ENCODE data around the gene ITIH5.

Gene ITIH5

DNA sequence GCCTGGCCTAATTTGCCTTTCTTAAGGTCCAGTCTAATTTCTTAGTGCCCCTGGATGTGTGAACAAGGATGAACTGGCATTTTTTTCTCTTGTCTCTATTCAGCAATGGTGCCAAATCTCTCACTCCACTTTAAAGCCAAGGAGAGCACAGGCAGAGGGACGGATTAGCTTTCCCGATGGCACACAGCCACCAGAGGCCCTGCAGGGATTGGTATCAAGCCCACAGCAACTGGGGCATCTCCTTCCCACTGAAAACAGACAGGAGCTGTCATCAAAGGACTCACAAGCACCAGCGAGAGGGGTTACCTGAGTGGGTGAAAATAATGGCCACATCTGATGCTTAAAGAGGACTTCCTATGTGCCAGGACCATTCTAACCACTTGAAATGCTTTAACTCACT is 83.1 kb downstream of the ITIH5 start:
- no peak for DNase-seq (ENCODE audit: low read depth)

DNA sequence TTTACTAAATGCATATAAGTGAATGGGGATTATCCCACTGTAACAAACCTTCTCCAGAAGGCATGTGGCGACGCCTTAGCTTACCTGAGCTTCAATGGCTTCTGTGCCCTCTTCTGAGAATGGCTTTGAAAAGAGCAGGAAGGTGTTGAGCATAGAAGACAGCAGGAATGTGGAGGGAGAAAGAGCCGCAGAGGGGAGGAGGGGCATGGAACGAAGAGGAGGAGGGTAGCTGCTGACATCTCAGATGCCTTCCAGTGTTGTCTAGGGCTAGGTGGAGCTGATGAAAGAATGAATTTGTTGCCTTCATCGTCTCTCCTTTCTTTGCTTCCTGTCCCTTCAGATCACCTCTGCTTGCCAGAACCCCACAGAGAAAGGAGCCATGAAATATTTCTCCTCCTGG is 86.2 kb downstream of the ITIH5 start:
- DNase-seq (ENCODE audit: low read depth) = no peak

DNA sequence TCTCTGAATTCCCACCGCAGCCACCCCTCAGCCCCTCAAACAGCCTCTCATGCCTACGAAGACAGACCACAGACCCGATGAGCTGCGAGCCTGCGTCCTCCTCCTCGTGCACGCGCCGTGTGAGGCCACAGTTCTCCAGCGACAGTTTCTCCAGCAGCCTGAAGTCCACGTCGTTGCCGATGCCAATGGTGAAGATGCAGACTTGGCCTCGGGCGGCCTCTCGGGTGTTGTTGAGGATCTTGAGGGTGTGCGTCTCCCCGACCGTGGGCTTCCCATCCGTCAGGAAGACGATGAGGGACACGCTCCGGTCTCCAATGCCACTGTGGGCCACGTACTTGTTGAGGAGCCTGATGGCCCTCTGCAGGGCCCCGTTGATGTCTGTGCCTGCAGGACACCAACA is 87.1 kb downstream of the ITIH5 start:
- DNase-seq (ENCODE audit: low read depth) = no peak

DNA sequence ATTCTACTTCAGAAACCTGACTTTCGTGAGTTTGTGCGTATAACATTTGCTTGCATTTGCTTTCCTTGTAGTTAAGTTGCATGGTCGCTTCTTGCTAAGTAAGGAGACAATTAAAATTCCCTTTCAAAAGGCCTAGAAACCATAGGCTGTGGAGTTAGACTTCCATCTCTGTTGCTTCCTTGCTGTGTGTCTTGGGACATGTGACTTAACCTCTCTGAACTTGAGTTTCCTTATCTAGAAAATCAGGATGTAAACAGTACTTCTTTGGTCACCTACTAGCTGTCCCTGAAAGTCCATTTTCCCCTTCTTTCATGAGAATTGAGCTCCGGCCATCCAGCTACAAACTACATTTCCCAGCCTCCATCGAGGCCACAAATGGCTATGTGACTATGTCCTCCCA is 89.2 kb downstream of the ITIH5 start:
- DNase-seq (ENCODE audit: low read depth) = no peak

DNA sequence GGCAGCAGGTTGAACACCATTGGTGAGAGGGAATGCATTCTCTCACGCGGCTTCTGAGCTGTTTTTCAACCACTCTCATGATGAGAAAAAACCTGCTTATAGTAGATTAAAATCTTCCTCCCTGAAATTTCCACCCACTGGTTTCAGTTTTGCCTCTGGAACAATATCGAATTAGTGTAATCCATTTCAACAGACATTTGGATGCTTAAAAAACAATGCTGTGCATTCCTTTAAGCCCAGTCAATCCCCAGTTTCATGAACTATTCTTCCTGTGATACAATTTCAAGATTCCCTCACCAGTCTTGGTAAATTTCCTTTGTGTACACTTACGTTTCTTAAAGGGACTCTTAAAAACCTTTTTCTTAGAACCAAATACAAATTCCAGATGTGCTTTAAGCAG is 89.6 kb downstream of the ITIH5 start:
- no peak for DNase-seq (ENCODE audit: low read depth)

DNA sequence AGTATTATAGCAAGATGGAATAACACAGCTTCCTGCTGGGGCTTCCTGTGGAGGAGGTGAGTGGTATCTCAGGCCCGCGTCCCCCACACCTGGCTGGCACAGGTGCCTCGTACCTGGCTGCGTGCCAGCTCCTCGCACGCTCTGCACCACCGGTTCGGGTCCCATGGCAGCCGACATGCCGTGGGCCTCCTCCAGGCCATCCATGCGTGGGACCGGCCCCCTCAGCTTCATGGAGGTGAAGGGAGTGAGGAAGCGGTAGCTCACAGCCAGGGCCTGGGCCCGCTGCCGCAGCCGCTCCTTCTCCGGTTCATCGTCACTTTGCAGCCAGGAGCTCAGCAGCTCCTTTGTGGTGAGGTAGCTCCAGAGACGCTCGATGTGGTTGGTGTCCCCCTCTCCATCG is 90.4 kb downstream of the ITIH5 start:
- no peak for DNase-seq (ENCODE audit: low read depth)

DNA sequence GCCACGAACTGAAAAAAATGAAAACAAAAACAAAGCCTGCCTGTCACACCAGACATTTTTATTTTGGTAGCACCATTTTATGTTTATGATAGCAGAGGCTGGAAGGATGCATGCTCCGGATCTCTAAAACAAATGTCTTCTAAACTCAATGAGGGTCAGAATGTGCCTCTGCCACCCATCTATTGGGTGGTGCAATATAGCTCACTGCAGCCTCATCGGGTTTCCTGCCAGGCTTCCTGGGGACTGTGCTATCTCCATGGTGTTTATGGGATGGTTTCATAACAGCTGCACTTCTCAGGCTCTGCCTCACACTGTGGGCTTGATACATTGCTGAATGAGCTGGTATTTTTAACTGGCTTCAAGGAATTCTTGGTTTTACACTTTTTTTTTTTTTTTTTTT is 94.4 kb downstream of the ITIH5 start:
- DNase-seq (ENCODE audit: low read depth) = no peak

DNA sequence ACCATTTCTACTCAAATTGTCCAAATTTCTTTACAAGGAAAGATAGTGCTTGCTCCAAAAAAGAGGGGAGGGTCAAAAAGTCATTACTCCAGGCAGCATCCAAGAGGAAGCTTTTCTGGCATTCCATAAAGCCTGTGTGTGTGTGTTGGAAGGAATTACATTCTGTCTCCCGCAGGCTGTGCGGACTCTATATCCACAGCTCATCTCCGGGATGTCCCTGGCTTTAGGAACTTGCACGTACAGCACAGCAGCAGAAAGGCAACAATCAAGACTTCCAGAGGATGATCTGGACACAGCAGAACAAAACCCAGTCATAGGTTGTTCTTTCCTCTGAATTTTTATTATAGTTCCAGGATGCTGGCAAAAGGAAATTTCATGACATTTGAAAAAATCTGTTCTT is 94.8 kb downstream of the ITIH5 start:
- DNase-seq (ENCODE audit: low read depth) = no peak

DNA sequence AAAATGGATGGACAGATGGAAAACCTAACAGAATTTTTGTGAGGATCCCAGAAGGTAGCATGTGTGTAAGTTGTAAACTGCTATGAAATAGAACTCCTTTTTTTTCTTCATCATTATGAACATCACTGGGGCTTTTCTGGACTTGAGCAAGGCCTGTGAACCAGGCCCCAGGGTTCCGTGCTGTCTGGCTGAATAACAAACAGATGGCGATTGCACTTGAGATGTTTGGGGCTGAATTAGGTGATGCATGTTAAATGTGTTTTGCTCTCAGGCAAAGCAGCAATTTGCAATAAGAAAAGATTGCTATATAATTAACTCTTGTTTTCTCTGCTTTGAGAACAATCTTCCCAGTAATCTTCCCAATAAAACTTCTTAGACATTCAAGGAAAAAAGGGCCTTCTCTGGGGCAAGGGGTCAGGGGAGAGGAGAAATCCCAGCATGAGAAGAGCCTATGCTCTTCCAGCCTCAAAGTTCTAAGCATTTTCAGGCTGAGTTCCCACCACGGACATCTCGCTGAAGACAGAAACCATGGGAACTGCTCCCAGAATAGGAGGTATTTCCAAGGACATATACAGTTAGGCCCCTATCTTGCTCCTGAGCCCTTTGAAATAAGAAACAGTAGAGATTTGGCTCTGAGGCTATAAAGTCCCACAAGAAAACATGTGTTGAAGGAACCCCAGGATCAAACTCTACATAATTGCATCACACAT is 98.7 kb downstream of the ITIH5 start:
- no peak for DNase-seq (ENCODE audit: low read depth)

DNA sequence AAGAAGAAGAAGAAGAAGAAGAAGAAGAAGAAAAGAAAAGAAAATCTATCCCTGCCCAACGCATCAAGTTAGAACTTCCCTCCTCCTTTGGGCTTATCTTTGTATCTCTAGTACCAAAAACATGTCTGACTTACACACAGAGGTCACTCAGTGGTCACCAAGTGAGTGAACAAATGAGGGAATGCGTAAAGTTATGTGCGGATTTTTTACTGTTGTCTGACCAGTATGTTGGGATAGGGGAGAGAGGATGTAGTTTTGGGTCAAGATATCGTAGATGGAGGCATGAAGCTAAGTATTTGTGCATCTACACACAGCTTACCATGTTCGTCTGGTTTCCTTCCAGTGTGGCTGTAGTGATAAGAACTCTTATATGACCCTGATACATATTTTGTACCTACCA is 99.9 kb downstream of the ITIH5 start:
- no peak for DNase-seq (ENCODE audit: low read depth)

DNA sequence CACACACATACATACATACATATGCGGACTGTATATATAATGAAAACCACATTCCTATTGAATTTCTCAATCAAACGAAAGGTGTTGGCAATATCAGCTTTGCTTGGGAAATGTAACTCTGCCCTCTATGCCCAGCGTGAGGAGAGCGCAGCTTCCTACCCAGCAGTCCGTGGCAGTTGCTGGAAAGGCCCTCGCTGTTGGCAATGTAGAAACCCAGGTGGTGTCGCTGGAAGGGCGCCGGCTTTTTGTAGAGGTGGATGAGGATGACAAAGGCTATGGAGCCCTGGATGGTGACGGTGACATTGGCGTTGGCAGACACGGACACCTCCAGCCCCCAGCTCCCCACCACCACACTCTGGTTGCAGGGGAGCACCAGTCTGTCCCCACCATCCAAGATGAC is 100.9 kb downstream of the ITIH5 start:
- DNase-seq (ENCODE audit: low read depth) = no peak

DNA sequence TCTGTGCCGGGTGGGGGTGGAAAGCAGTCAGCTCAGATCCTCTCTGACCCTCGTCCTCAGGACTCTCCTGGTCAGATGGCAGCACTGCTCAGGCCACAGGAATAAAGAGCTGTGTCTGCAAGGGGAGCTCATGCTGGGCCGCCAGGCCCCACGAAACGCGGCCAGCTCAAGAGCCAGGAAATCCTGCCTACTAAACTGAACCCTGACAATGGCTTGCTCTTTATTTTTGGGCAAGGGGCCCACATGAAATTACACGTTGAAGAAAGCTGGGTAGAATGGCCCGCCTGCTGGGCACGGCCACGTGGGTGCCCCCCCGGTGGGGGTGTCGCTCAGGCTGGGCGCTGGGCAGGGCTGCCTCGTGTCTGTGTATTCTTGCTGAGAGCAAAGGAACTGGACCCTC is 103.0 kb downstream of the ITIH5 start:
- DNase-seq (ENCODE audit: low read depth) = no peak

DNA sequence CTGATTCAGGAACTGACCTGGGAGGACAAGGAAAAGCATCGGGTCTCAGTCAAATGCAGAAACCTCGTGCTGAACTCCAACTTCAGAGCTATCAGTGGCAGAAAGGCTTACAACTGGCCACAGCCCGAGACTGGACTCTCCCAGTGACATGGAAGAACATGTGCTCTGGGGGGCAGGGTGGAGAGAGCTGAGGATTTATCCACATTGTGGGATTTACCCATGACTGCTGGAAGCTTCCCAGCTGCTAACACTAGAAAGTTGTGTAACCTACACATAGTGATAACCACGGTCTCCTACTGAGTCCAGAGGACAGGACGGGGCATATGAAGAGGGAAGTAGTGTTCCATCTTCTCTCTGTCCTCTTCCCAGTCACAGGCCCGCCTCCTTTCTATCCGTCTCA is 103.4 kb downstream of the ITIH5 start:
- DNase-seq (ENCODE audit: low read depth) = no peak

DNA sequence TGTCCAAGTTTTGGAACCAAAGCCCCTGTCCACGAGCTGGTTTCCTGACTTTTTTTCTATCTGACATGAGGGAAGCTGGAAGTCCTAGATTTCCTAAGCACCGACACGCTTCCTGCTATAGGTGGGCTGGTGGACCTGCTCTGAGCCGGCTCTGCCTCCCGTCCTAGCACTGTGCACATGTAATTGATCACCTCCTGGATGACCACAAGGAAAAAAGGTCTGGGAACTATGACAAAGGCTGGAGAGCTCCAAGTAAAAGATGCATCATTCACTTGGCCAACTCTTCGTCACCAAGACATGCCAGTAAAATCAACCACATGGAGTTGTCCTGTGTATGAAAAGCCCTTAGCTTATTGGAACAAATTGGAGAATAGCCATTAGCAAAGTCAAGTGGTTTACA is 104.8 kb downstream of the ITIH5 start:
- DNase-seq (ENCODE audit: low read depth) = no peak

DNA sequence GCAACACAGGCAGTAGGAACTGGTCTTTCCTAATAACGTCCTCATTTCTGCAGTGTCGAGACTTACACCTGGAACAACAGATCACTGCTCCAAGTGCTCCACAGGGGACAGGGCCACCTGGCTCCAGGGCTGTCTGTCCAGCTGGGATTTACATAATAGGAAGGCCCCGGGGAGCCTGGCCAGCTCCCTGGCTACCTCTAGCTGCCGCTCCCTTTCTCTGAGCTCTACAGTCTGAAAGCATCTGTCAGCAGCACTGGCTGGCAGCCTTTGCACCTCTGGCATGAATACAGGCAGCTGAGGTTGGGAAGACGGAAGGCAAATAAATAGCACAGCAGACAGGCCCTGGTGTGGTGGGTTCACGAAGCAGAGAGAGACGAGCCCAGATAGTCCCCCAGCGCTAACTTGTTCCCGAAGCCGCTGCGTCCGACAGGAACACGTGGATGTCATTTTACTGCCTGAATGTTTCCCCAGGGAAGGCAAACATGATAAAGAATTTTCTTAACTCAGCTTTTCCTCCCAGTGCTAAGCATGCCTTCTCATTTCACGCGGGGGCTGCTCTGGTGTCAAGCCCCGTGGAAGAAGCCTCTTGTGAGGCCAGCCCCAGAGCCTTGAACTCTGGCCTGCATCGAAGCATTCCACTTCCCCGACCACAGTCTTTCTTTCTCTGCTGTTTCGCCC is 105.4 kb downstream of the ITIH5 start:
- DNase-seq (ENCODE audit: low read depth) = no peak

DNA sequence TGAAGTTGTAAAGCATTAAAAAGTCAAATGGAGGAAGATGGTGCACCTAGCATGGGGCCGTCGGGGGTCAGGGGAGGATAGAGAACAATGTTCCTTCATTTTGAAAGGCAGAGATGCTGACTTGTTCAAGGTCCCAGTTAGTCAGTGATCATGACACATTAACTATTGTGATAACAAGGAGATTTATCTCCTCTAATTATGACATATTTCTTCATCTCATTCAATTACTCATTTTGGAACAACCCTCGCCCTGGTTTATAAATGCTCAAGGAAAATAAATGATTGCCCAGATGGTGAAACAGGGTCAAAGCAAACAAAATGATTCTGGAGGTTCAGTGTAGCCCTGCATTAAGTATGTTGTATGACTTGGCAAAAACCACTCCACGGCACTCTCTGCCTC is 106.2 kb downstream of the ITIH5 start:
- no peak for DNase-seq (ENCODE audit: low read depth)

DNA sequence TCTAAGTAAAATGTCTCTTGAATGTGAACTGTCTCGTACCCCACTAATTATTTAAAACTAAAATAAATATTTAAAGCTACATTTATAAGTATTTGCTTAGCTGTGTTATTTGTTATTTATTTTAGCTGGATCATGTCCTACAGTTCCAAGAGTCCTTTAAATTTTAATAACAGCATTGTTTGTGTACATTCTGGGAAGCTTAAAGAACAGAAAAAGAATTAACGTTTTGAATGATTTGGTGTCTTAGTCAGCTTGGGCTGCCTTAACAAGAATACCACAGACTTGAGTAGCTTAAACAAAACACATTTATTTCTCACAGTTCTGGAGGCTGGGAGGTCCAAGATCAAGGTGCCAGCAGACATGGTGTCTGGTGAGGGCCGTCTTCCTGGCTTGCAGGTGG is 107.4 kb downstream of the ITIH5 start:
- no peak for DNase-seq (ENCODE audit: low read depth)

DNA sequence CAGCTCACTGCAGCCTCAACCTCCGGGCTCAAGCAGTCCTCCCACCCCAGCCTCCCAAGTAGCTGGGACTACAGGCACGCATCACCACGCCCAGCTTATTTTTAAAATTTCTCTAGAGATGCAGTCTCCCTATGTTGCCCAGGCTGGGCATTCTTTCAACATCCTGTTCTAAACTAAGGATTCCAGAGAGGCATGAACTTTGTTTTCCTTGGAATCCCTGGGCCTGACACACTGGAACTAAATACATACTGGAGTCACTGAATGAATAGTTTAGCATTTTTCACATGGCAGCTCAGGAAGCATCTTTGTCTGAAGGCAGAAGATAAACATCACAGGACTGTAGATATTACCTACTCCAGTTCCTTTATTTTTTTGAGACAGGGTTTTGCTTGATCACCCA is 108.7 kb downstream of the ITIH5 start:
- no peak for DNase-seq (ENCODE audit: low read depth)

DNA sequence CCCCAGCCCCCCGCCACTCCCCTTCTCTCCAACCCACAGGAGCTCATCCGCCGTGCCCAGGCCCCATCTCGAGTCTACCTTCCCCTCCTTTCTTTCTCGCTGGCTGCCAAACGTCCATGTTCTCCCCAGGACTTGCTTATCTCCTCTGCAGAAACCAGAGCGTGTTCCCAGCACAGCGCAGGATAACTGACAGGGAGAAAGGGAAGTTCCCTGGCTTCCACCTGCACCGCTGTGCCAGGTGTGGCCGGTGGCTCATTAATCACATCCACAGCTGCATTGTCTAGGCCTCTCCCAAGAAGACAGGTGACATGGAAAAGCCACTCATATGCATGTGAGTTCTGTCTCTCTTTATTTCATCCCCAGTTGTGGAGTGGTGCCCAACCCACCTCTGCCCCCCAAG is 113.2 kb downstream of the ITIH5 start:
- DNase-seq (ENCODE audit: low read depth) = no peak

DNA sequence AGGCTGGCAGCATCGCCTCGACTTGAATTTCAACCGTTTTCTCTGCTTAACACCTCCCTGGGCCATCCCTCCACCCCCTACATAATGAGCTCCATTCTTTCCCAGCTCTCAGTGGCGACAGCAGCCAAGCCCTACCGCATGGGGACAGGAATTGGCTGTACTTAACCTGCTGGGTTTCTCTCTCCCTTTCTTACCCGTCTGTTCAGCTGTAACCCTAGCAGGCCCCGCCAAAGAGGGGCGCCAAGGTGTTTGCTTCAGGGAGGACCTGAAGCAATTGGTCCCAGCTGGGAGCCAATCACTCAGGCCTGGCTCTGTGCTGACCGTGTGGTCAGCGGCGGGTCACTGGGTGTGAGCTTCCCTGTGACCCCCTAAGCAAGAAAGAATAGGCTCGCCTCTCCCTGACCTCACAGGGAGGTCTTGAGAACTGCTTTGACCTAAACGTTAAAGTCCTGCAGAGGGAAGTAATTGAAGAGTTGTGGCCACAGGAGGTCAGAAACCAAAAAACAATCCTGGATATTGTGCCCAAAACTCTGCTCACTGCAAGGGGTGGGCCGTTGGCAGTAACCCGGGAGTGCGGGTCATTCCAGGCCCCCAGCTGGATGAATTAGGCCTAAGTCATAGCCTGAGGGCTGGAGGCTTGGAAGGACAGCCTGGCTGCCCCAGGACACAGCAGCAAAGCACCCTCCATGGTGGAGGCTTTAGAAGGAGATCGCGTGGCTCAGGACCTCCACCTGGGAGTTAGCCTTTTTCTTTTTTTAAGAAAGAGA is 114.6 kb downstream of the ITIH5 start:
- DNase-seq (ENCODE audit: low read depth) = no peak

DNA sequence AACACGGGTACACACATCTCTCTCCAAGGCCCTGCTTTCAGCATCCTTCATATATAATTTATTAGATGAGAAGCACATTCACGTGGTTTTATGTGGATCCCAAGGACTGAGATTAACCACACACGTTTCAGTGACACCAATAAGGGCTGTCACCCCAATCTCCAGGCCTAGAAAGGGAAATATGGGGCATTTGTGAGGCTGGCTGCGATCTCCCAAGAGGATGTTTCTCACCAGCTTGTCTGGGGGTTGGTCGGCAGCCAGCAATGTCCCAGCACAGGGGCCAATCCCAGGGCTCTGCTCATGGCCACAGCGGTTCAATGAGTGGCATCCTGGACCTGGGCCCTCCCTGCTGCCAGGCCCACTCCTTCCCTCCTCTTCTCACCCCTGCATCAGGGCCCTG is 115.5 kb downstream of the ITIH5 start:
- no peak for DNase-seq (ENCODE audit: low read depth)

DNA sequence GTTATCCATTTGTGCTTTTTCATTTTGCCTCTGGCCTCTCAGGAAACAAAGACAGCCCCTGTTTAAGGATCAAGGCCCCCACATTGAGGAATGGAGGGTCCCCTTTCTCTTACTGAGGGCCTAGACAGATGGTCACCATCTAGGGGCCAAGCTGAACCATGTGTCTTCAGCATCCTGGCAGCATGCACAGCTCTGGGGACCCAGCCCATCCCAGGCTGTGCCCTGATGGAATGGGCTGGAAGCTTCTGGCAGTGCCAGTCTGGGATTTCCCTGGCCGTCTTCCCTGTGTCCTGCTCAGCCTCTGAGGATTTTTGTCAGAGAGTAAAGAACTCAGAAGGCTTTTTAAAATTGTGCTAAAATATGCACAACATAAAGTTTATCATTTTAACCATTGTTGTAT is 116.8 kb downstream of the ITIH5 start:
- no peak for DNase-seq (ENCODE audit: low read depth)

DNA sequence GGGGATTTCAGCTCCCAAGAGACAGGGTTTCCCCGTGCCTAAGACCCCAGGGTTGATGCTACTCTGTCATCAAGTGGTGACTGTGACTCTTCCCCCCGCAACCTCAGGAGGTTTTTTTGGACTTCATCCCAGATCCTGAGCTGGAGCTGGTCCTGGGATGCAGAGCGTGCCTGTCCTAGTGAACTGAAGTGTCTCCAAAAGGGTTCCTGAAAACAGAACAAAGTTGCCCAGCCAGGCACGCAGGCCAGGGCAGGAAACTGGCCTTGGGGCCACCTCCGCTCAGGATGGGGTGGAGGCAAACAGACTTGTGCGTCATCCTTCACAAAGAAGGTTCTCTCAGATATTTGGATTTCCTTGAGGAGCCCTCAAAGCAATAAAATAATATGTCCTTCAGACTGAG is 118.9 kb downstream of the ITIH5 start:
- no peak for DNase-seq (ENCODE audit: low read depth)
